ENCODE data around the gene KRTAP22-1. TPM values are rescaled to one million over a fixed set of nuclear protein-coding genes. Genes with fewer than 3 reads are reported as not detected.

Gene KRTAP22-1
- total and polyA plus RNA-seq, 8 donors, result not detected

DNA sequence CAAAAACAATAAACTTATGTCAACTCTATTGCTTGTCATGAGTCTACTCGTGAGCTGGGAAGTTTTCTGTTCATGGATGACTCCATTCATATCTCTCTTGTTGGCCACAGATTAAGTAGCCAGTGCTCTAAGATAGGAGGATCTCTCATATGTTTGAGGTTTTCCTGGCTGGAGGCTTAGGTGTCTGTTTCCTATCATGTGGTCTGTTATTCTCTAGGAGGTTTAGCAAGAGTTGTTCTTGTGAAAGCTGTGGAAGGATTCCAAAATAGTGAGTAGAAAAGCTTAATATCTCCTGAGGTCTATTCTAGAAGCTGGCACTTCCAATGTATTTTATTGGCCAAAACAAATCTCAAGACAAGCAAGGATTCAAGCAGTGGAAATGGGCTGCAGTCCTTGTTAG is 28.3 kb downstream of the KRTAP22-1 start:
- Histone ChIP-seq H3K36me3 (no peaks in the 10 kb centered on the region), H3K4me3 (no peak overlapping the region), H3K27ac (no peak overlapping the region), H3K4me1 (no peaks in the 10 kb centered on the region), H3K9me3 (no peaks in the 10 kb centered on the region), H3K27me3 (no peaks in the 10 kb centered on the region)
- no peak for ATAC-seq
- DNase-seq, result no peak
- 30 to 36% methylated on average over 1 of the region's 1 CpG for WGBS, 2 donors
- no peak for FAIRE-seq
- TF ChIP-seq, protein P1, sequence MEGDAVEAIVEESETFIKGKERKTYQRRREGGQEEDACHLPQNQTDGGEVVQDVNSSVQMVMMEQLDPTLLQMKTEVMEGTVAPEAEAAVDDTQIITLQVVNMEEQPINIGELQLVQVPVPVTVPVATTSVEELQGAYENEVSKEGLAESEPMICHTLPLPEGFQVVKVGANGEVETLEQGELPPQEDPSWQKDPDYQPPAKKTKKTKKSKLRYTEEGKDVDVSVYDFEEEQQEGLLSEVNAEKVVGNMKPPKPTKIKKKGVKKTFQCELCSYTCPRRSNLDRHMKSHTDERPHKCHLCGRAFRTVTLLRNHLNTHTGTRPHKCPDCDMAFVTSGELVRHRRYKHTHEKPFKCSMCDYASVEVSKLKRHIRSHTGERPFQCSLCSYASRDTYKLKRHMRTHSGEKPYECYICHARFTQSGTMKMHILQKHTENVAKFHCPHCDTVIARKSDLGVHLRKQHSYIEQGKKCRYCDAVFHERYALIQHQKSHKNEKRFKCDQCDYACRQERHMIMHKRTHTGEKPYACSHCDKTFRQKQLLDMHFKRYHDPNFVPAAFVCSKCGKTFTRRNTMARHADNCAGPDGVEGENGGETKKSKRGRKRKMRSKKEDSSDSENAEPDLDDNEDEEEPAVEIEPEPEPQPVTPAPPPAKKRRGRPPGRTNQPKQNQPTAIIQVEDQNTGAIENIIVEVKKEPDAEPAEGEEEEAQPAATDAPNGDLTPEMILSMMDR (IDR thresholded peaks at IDR 0.05), result no peak
- intact Hi-C loops (cut with DNase I), result no loop called here

DNA sequence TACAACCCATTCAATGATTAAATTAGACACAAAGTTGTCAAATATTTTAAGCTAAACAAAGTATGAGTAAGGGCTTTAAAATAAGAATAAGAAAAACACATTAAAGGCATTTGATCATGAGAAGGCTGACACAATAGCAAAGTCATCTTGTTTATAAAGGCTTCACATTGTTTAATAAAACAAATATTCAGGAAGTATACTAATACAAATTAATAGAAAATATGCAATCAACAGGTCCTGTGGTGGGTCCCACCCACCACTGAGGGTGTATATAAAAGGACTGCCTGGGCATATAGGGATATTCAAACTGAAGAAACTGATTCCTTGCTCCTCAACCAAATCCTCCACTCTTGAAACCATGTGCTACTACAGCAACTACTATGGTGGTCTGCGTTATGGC is 34.0 kb downstream of the KRTAP22-1 start, which contains the start of gene KRTAP20-2:
Gene KRTAP20-2 (plus strand): TSS at position 301 of the 400 bp plus-strand sequence. CDS start 58 bp downstream, at position 359.
- intact Hi-C loops (cut with DNase I), result no loop called here
- H3K27me3 ChIP-seq, result no peaks in the 10 kb centered on the region
- no peak within 1 kb of the TSS for H3K4me3 ChIP-seq
- ATAC-seq, result no peak
- TF ChIP-seq, protein P1 (IDR thresholded peaks at IDR 0.05), result no peak
- 75 to 92% methylated on average over 1 of the region's 1 CpG for WGBS, 2 donors
- no peaks in the 10 kb centered on the region for H3K4me1 ChIP-seq
- no peak for DNase-seq
- no peak for FAIRE-seq
- H3K27ac ChIP-seq, result no peak within 1 kb of the TSS
- H3K9me3 ChIP-seq, result no peaks in the 10 kb centered on the region
- H3K36me3 ChIP-seq, result no peaks in the 10 kb centered on the region

DNA sequence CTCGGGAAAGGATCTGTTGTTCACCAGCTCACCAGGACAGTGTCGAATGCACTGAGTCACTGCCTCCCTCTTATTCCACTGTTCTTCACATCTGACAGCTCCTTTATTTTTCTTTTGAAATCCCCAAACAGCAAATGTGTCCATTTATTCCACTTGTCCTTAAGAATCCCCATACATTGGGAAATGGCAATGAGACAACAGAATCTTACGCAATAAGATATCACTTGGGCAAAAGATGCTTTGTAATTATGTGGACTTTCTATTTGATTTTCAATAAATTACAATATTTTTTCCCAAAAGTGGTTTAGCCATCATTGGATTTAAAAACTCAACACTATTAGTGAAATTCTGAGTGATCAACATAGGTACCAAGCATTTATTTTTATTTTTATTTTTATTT is 37.8 kb downstream of the KRTAP22-1 start:
- H3K4me3 ChIP-seq, result no peak overlapping the region
- TF ChIP-seq, protein P1 (IDR thresholded peaks at IDR 0.05), result no peak
- intact Hi-C loops (cut with DNase I), result no loop called here
- 75 to 85% methylated on average over 3 of the region's 3 CpGs for WGBS, 2 donors
- DNase-seq (no peak), FAIRE-seq (no peak), ATAC-seq (no peak)
- no peak overlapping the region for H3K27ac ChIP-seq
- H3K27me3 ChIP-seq, result no peaks in the 10 kb centered on the region
- no peaks in the 10 kb centered on the region for H3K4me1 ChIP-seq
- H3K9me3 ChIP-seq, result no peaks in the 10 kb centered on the region
- H3K36me3 ChIP-seq, result no peaks in the 10 kb centered on the region

DNA sequence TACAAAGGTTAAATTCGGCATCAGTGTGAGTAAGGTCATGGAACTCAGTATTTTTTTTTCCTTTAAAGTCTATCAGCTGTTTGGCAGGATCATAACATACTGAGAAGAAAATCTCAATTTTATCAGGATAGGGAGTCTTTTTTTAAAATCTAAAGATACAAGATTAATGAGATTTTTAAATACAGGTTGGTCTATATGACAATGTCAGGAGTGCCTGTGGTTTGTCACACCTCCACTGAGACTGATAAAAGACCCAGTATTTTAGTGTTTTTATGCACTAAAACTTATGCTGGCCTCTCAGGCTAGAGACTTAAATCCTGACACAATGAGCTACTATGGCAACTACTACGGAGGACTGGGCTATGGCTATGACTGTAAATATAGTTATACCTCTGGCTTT is 41.7 kb downstream of the KRTAP22-1 start, which contains the start of gene KRTAP20-3:
Gene KRTAP20-3 (plus strand): TSS at position 301 of the 400 bp plus-strand sequence.
- TF ChIP-seq, protein P1 (IDR thresholded peaks at IDR 0.05), result no peak
- Histone ChIP-seq H3K36me3 (no peaks in the 10 kb centered on the region), H3K27ac (no peak within 1 kb of the TSS), H3K9me3 (no peaks in the 10 kb centered on the region), H3K27me3 (no peaks in the 10 kb centered on the region), H3K4me1 (no peaks in the 10 kb centered on the region), H3K4me3 (no peak within 1 kb of the TSS)
- intact Hi-C loops (cut with DNase I), result no loop called here
- WGBS, 2 donors, result 50 to 80% methylated on average over 2 of the region's 2 CpGs
- ATAC-seq, result no peak
- no peak for DNase-seq
- no peak for FAIRE-seq

DNA sequence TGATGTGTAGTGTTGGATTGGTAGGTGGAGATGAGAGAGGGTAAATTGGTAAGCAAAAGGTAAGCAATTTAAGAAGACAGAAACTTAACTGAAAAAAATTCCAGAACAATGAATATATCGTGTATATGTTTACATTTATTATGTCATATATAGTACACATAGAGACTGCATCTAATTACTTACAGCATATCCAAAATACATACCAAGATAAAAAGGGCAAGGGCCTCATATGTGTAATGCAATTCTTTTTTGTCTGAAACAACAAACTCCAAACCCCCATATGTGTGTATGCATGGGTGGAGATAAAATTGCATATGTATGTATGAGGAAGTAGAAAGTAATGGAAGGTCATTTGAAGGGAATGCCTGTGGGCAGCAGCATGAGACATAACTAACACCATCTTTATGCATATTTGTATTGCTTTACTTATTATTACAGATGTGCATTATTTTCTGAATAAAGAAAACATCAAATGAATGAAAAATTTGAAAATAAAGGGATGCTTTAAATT is 46.1 kb downstream of the KRTAP22-1 start:
- TF ChIP-seq, protein P1 (IDR thresholded peaks at IDR 0.05), result no peak
- 43 to 47% methylated on average over 1 of the region's 1 CpG for WGBS, 2 donors
- no peaks in the 10 kb centered on the region for H3K27me3 ChIP-seq

More for the DNA sequence above, 46.1 kb downstream of the KRTAP22-1 start:
- Histone ChIP-seq H3K9me3 (no peaks in the 10 kb centered on the region), H3K4me1 (no peaks in the 10 kb centered on the region), H3K4me3 (no peak overlapping the region), H3K27ac (no peak overlapping the region), H3K36me3 (no peaks in the 10 kb centered on the region)
- FAIRE-seq (no peak), ATAC-seq (no peak), DNase-seq (no peak)
- intact Hi-C loops (cut with DNase I), result no loop called here
